ENCODE measurements around the gene SMG5. TPM values are rescaled to one million over a fixed set of nuclear protein-coding genes. Genes with fewer than 3 reads are reported as not detected.

The SMG5 gene
- total RNA-seq, 1 donor from 2014 or later = 57.4 TPM

DNA sequence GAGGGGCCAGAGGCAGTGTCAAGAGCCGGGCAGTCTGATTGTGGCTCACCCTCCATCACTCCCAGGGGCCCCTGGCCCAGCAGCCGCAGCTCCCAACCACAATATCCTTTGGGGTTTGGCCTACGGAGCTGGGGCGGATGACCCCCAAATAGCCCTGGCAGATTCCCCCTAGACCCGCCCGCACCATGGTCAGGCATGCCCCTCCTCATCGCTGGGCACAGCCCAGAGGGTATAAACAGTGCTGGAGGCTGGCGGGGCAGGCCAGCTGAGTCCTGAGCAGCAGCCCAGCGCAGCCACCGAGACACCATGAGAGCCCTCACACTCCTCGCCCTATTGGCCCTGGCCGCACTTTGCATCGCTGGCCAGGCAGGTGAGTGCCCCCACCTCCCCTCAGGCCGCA, 40.7 kb downstream of the SMG5 start, which contains the start of gene BGLAP:
Gene BGLAP, plus strand, starts transcription at position 259 of the 400 bp plus-strand sequence. Its CDS starts 48 bp downstream, at position 307.
- FAIRE-seq (no peak), DNase-seq (ENCODE audit: low read depth) (no peak)
- Histone ChIP-seq H3K36me3 (ENCODE audit: control insufficient read depth, insufficient read depth, low read length) (peaks cover 3% of the 10 kb centered on the region), H3K4me3 (ENCODE audit: low read depth, low read length) (no peak within 1 kb of the TSS), H3K27me3 (ENCODE audit: control insufficient read depth, insufficient read depth, low read length) (no peaks in the 10 kb centered on the region)
- TF ChIP-seq, protein P1, sequence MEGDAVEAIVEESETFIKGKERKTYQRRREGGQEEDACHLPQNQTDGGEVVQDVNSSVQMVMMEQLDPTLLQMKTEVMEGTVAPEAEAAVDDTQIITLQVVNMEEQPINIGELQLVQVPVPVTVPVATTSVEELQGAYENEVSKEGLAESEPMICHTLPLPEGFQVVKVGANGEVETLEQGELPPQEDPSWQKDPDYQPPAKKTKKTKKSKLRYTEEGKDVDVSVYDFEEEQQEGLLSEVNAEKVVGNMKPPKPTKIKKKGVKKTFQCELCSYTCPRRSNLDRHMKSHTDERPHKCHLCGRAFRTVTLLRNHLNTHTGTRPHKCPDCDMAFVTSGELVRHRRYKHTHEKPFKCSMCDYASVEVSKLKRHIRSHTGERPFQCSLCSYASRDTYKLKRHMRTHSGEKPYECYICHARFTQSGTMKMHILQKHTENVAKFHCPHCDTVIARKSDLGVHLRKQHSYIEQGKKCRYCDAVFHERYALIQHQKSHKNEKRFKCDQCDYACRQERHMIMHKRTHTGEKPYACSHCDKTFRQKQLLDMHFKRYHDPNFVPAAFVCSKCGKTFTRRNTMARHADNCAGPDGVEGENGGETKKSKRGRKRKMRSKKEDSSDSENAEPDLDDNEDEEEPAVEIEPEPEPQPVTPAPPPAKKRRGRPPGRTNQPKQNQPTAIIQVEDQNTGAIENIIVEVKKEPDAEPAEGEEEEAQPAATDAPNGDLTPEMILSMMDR (IDR thresholded peaks at IDR 0.05; ENCODE audit: insufficient read depth, low read length, severe bottlenecking) = no peak

DNA sequence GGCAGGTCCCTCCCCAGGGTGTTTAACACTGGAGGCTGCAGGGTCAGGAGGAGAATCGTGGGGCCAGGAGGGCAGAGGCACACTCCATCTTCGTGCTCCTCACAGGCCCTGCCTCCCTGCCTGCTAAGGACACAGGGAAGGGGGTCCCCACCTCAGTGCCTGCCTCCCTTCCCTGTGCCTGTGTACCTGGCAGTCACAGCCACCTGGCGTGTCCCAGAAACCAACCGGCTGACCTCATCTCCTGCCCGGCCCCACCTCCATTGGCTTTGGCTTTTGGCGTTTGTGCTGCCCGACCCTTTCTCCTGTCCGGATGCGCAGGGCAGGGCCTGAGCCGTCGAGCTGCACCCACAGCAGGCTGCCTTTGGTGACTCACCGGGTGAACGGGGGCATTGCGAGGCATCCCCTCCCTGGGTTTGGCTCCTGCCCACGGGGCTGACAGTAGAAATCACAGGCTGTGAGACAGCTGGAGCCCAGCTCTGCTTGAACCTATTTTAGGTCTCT, 41.3 kb downstream of the SMG5 start:
- FAIRE-seq (no peak), DNase-seq (ENCODE audit: low read depth) (peak; percentile 53)
- Histone ChIP-seq H3K27me3 (ENCODE audit: control insufficient read depth, insufficient read depth, low read length) (no peaks in the 10 kb centered on the region), H3K36me3 (ENCODE audit: control insufficient read depth, insufficient read depth, low read length) (peaks cover 4% of the 10 kb centered on the region), H3K4me3 (ENCODE audit: low read depth, low read length) (no peak overlapping the region)
- TF ChIP-seq, protein P1 (IDR thresholded peaks at IDR 0.05; ENCODE audit: insufficient read depth, low read length, severe bottlenecking) = no peak

DNA sequence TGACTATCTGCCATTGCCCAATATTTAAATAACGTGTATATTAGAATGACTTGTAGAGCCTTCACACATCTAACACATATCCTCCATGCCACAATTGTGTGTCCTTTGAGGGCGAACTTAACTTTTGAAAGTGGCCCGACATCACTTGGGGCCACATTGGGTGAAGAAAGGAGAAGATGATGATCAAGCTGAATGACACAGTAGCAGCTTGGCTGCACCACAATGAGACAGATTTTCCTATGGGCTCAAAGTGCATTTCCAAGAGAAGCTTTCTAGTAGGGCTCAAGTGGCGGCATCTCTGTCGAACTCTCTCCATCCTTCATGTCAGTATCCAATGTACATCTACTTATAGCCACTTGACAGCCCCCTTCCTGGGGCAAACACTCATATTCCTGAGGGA, 44.4 kb downstream of the SMG5 start:
- Histone ChIP-seq H3K27me3 (ENCODE audit: control insufficient read depth, insufficient read depth, low read length) (no peaks in the 10 kb centered on the region), H3K36me3 (ENCODE audit: control insufficient read depth, insufficient read depth, low read length) (peaks cover 13% of the 10 kb centered on the region), H3K4me3 (ENCODE audit: low read depth, low read length) (no peak overlapping the region)
- TF ChIP-seq, protein P1 (IDR thresholded peaks at IDR 0.05; ENCODE audit: insufficient read depth, low read length, severe bottlenecking) = no peak
- FAIRE-seq (no peak), DNase-seq (ENCODE audit: low read depth) (no peak)

GRCh38 chr1:156236164-156236563, 46.5 kb downstream of the SMG5 start:
- TF ChIP-seq, protein P1 (IDR thresholded peaks at IDR 0.05; ENCODE audit: insufficient read depth, low read length, severe bottlenecking) = no peak

GRCh38 chr1:156233426-156234127, 49.0 kb downstream of the SMG5 start:
- FAIRE-seq (no peak), DNase-seq (ENCODE audit: low read depth) (peak; percentile 46)
- TF ChIP-seq, protein P1 (IDR thresholded peaks at IDR 0.05; ENCODE audit: insufficient read depth, low read length, severe bottlenecking) = no peak
- H3K36me3 ChIP-seq (ENCODE audit: control insufficient read depth, insufficient read depth, low read length) = peaks cover 14% of the 10 kb centered on the region
- no peak overlapping the region for H3K4me3 ChIP-seq (ENCODE audit: low read depth, low read length)
- no peaks in the 10 kb centered on the region for H3K27me3 ChIP-seq (ENCODE audit: control insufficient read depth, insufficient read depth, low read length)

More at GRCh38 chr1:156236164-156236563, 46.5 kb downstream of the SMG5 start:
- FAIRE-seq = no peak
- H3K4me3 ChIP-seq (ENCODE audit: low read depth, low read length) = no peak overlapping the region
- peaks cover 13% of the 10 kb centered on the region for H3K36me3 ChIP-seq (ENCODE audit: control insufficient read depth, insufficient read depth, low read length)
- no peaks in the 10 kb centered on the region for H3K27me3 ChIP-seq (ENCODE audit: control insufficient read depth, insufficient read depth, low read length)
- no peak for DNase-seq (ENCODE audit: low read depth)
